Measurements from ENCODE around the gene SLAMF9.

GRCh38 chr1:159957824-159958268 lies 3.8 kb upstream of the SLAMF9 start:
- TF ChIP-seq EZH2 (IDR thresholded peaks at IDR 0.05; ENCODE audit: insufficient read depth, poor library complexity, severe bottlenecking) (no peak), EZH2phosphoT487 (IDR thresholded peaks at IDR 0.05; ENCODE audit: insufficient read depth, low read depth) (no peak)
